Type B pancreatic cell (in vitro differentiated cells): ENCODE results near the gene TEX11. TPM values are rescaled to one million over a fixed set of nuclear protein-coding genes. Genes with fewer than 3 reads are reported as not detected.
A peak's percentile ranks its signal among the peaks of the same experiment; 100 is the strongest.
"Not testable (repeated sequence)": the region's sequence is repeated elsewhere in the genome, so short reads cannot be mapped to it uniquely, and the experiment has no call there.

ENCODE experiments used
- DNase-seq: peaks from one replicate; pipeline ENCODE4 v3.0.0; 2021; ENCODE audit warnings: mixed read lengths; ENCODE audit not compliant: unreplicated experiment; ENCODE audit errors: extremely low spot score
- H3K27ac Mint-ChIP-seq: 2 replicates; pipeline ENCODE4 v1.8.0; 2021; ENCODE audit warnings: mild to moderate bottlenecking, mixed read lengths
- H3K27me3 Mint-ChIP-seq: 2 replicates; pipeline ENCODE4 v1.8.0; 2021; ENCODE audit warnings: mixed read lengths
- H3K36me3 Mint-ChIP-seq: 2 replicates; pipeline ENCODE4 v1.8.0; 2021; ENCODE audit warnings: mixed read lengths
- H3K4me1 Mint-ChIP-seq: one replicate; pipeline ENCODE4 v1.8.0; 2021; ENCODE audit warnings: mixed read lengths; ENCODE audit not compliant: unreplicated experiment
- H3K4me3 Mint-ChIP-seq: 2 replicates; pipeline ENCODE4 v1.8.0; 2021; ENCODE audit warnings: mild to moderate bottlenecking, mixed read lengths
- H3K9me3 Mint-ChIP-seq: 2 replicates; pipeline ENCODE4 v1.8.0; 2021; ENCODE audit warnings: mixed read lengths
- total RNA-seq: library from RNA; stranded (reverse); gene quantifications from 2 replicates; pipeline ENCODE4 v1.2.1, GENCODE V29; 2021; ENCODE audit warnings: low replicate concordance
- TF ChIP-seq, protein P1 (sequence below): fragments of 200-600 bp; sonication (generic); conservative IDR thresholded peaks from 2 replicates; pipeline ENCODE4 v1.5.0; 2021; ENCODE audit warnings: antibody characterized with exemption, mild to moderate bottlenecking

Gene TEX11
- total RNA-seq, 1 donor from 2014 or later, result not detected

DNA sequence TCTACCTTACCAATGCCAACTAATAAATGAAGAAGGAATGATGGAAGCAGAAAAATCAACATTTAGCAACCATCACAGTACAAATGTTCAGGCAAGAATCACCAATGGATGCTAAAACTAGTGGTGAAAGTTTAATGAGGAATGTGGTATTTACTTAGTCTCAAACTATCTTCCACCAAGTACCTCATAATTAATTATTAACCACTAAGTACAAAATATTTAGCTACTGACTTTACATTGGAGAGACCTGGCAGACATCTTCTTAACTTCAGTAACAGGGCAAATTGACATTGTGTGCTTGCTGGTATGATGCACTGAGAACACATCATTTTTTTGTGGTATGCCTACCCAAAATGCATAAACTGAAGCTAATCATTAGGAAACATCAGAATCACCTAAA, 381.5 kb downstream of the TEX11 start:
- H3K27ac Mint-ChIP-seq, result no peak overlapping the region
- TF ChIP-seq, protein P1, sequence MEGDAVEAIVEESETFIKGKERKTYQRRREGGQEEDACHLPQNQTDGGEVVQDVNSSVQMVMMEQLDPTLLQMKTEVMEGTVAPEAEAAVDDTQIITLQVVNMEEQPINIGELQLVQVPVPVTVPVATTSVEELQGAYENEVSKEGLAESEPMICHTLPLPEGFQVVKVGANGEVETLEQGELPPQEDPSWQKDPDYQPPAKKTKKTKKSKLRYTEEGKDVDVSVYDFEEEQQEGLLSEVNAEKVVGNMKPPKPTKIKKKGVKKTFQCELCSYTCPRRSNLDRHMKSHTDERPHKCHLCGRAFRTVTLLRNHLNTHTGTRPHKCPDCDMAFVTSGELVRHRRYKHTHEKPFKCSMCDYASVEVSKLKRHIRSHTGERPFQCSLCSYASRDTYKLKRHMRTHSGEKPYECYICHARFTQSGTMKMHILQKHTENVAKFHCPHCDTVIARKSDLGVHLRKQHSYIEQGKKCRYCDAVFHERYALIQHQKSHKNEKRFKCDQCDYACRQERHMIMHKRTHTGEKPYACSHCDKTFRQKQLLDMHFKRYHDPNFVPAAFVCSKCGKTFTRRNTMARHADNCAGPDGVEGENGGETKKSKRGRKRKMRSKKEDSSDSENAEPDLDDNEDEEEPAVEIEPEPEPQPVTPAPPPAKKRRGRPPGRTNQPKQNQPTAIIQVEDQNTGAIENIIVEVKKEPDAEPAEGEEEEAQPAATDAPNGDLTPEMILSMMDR, result no peak
- H3K4me1 Mint-ChIP-seq, result no peaks in the 10 kb centered on the region
- H3K27me3 Mint-ChIP-seq, result no peaks in the 10 kb centered on the region
- H3K9me3 Mint-ChIP-seq, result no peaks in the 10 kb centered on the region
- no peaks in the 10 kb centered on the region for H3K36me3 Mint-ChIP-seq
- no peak for DNase-seq
- H3K4me3 Mint-ChIP-seq, result no peak overlapping the region

DNA sequence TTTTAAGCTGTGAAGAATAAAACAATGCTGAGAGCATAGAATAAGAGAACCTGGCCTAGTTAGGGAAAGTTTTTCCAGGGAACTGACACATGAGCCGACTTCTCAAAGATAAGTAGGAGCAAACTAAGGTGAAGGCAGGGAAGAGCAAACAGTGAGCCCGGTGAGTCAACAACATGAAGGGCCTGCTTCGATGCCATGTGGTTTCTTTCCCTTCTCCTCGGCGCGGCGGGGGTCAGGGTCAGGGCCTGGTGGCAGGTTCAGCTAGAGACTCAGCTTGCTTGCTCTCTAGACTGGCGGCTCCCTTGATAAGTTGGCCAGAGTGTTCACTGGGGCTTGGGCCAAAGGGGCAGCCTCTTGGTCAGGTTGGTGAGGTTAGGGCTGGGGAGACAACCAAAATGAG, 382.8 kb downstream of the TEX11 start:
- H3K27ac Mint-ChIP-seq, result no peak overlapping the region
- no peak overlapping the region for H3K4me3 Mint-ChIP-seq

DNA sequence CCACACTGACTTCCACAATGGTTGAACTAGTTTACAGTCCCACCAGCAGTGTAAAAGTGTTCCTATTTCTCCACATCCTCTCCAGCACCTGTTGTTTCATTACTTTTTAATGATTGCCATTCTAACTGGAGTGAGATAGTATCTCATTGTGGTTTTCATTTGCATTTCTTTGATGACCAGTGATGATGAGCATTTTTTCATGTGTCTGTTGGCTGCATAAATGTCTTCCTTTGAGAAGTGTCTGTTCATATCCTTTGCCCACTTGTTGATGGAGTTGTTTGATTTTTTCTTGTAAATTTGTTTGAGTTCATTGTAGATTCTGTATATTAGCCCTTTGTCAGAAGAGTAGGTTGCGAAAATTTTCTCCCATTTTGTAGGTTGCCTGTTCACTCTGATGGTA, 392.8 kb downstream of the TEX11 start:
- H3K4me1 Mint-ChIP-seq, H3K9me3 Mint-ChIP-seq: not testable (repeated sequence)

More for the DNA sequence above, 382.8 kb downstream of the TEX11 start:
- H3K36me3 Mint-ChIP-seq, result no peaks in the 10 kb centered on the region
- DNase-seq, result no peak
- TF ChIP-seq, protein P1, result no peak
- H3K4me1 Mint-ChIP-seq, result no peaks in the 10 kb centered on the region
- no peaks in the 10 kb centered on the region for H3K27me3 Mint-ChIP-seq
- H3K9me3 Mint-ChIP-seq, result no peaks in the 10 kb centered on the region

DNA sequence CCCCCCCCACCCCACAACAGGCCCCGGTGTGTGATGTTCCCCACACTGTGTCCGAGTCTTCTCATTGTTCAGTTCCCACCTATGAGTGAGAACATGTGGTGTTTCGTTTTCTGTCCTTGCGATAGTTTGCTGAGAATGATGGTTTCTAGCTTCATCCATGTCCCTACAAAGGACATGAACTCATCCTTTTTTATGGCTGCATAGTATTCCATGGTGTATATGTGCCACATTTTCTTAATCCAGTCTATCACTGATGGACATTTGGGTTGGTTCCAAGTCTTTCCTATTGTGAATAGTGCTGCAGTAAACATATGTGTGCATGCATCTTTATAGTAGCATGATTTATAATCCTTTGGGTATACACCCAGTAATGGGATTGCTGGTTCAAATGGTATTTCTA, 393.2 kb downstream of the TEX11 start:
- not testable (repeated sequence) for H3K9me3 Mint-ChIP-seq, H3K4me3 Mint-ChIP-seq, H3K27ac Mint-ChIP-seq, H3K36me3 Mint-ChIP-seq, DNase-seq, H3K27me3 Mint-ChIP-seq, H3K4me1 Mint-ChIP-seq

More for the DNA sequence above, 392.8 kb downstream of the TEX11 start:
- not testable (repeated sequence) for DNase-seq, H3K4me3 Mint-ChIP-seq, H3K36me3 Mint-ChIP-seq, H3K27me3 Mint-ChIP-seq, H3K27ac Mint-ChIP-seq

DNA sequence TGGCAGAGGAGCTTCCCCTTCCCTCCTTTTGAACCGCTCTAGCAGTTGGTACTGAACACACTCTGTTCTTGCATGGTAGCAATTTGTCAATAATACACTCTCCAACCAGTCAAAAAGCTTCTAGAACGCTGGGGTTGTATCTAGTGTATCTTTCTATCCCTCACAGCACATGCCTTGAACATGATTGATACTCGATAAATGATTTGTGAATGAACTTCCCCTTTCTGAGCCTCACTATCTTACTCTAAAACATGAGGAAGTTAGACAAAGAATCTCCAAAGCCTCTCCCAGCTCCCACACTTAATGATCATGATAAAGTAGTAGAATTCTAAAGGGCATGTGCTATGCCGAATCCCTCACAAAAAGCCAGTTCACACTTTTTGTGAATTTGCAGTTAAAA, 399.4 kb downstream of the TEX11 start:
- TF ChIP-seq, protein P1, result no peak
- peaks cover 4% of the 10 kb centered on the region for H3K9me3 Mint-ChIP-seq
- no peak overlapping the region for H3K4me3 Mint-ChIP-seq
- H3K4me1 Mint-ChIP-seq, result peaks cover 5% of the 10 kb centered on the region
- DNase-seq, result no peak
- peaks cover 4% of the 10 kb centered on the region for H3K36me3 Mint-ChIP-seq
- H3K27me3 Mint-ChIP-seq, result no peaks in the 10 kb centered on the region
- H3K27ac Mint-ChIP-seq, result peak overlapping the region; percentile 66

DNA sequence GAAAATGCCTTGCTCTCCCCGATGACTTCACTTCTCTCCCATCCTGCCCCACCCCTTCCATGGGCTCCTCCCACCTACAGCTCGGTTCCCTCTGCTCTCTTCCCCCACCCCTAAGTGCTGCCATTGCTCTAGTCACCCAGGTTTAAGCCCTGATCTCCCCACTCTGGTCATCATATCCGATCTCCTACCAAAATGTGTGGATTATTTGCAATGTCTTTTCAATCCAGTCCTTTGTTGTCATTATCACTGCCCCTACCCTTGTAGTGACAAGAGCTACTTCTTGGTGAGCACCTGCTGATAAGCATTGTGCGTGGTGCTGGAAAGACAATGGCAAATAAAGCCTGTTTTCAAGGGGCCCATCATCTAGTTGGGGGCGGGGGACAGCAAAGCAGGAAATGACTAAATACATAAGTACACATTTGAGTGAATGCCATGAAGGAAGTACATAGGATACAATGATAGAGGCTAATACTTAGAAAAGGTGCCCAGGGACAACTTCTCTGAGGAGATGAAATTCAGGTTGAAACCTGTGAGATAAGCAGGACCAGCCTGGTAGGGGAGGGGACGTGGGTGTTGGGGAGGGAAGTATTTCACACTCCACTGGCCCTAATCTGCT, 400.1 kb downstream of the TEX11 start:
- peaks cover 5% of the 10 kb centered on the region for H3K4me1 Mint-ChIP-seq
- H3K4me3 Mint-ChIP-seq, result no peak overlapping the region
- H3K27me3 Mint-ChIP-seq, result no peaks in the 10 kb centered on the region
- H3K36me3 Mint-ChIP-seq, result peaks cover 4% of the 10 kb centered on the region
- H3K27ac Mint-ChIP-seq, result no peak overlapping the region
- peaks cover 4% of the 10 kb centered on the region for H3K9me3 Mint-ChIP-seq
- TF ChIP-seq, protein P1, result no peak
- DNase-seq, result no peak

DNA sequence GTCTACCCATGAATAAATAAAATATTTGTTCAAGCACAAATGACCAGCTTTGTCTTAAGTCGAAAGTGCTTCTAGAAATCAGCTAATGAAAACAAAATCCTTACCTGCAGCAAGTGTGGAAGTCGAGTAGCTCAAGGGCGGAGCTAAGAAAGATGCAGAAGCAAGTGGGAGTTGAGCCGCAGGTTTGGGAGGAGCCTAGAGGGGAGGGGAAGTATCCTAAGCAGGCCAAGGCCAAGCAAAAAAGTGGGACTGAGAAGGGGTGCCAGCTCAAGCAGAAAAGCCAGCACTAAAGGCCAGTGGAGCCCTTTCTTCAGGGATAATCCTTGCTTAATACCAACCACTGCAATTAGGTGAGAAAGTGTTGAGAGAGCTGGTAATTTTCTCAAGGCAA, 403.1 kb downstream of the TEX11 start:
- DNase-seq, result no peak

More for the DNA sequence above, 403.1 kb downstream of the TEX11 start:
- H3K4me1 Mint-ChIP-seq, result peaks cover 5% of the 10 kb centered on the region
- TF ChIP-seq, protein P1, result no peak
- peaks cover 4% of the 10 kb centered on the region for H3K9me3 Mint-ChIP-seq
- H3K27me3 Mint-ChIP-seq, result no peaks in the 10 kb centered on the region
- H3K4me3 Mint-ChIP-seq, result no peak overlapping the region
- H3K36me3 Mint-ChIP-seq, result peaks cover 4% of the 10 kb centered on the region
- H3K27ac Mint-ChIP-seq, result no peak overlapping the region
